WTC11 (cell line): ENCODE data around the gene HDAC3.

ENCODE experiments used
- FOXK1 ChIP-seq: sonication (generic); formaldehyde crosslinking; IDR thresholded peaks from 2 replicates; pipeline ENCODE4 v1.8.0; 2022; ENCODE audit warnings: mild to moderate bottlenecking, moderate library complexity, missing genetic modification reagents
- MXD4 ChIP-seq: fragments of 250-450 bp; sonication (Bioruptor Pico); IDR thresholded peaks from 2 replicates; pipeline ENCODE4 v1.8.0; 2021; ENCODE audit warnings: mild to moderate bottlenecking, moderate library complexity, borderline replicate concordance
- OVOL2 ChIP-seq: fragments of 250-450 bp; sonication (Bioruptor Pico); IDR thresholded peaks from 2 replicates; pipeline ENCODE4 v1.9.0; 2021; ENCODE audit warnings: mild to moderate bottlenecking, borderline replicate concordance
- ZBTB43 ChIP-seq: sonication (generic); formaldehyde crosslinking; IDR thresholded peaks from 2 replicates; pipeline ENCODE4 v1.8.1; 2023; ENCODE audit warnings: mild to moderate bottlenecking, missing genetic modification reagents
- ZNF121 ChIP-seq: sonication (generic); formaldehyde crosslinking; IDR thresholded peaks from 2 replicates; pipeline ENCODE4 v1.8.0; 2023; ENCODE audit warnings: missing genetic modification reagents
- ZNF263 ChIP-seq: sonication (generic); formaldehyde crosslinking; IDR thresholded peaks from 2 replicates; pipeline ENCODE4 v1.8.1; 2022; ENCODE audit warnings: low read depth, mild to moderate bottlenecking, moderate library complexity, missing genetic modification reagents
- TF ChIP-seq, protein P1 (sequence below): fragments of 200-600 bp; IDR thresholded peaks from 2 replicates; pipeline ENCODE4 v1.8.0; 2022; ENCODE audit warnings: antibody characterized with exemption

DNA sequence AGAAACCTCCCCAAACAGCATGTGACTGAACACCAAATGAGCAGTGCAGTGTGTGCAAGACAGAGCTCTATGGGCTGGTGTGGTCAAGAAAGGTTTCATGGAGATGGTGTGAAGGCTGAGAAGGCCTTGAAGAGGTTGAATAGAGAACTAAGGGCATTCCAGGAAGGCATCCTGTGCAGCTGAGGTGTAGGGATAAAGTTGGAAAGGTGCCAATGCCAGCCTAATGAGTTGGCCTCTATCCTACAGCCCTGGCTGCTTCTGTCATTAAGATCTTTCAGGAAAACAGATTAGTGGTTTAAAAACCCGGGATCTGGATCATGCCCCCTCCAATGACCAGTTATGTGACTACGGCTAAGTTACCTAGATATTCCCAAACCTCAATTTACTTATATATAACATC lies 4.0 kb downstream of the HDAC3 start:
- TF ChIP-seq, protein P1, sequence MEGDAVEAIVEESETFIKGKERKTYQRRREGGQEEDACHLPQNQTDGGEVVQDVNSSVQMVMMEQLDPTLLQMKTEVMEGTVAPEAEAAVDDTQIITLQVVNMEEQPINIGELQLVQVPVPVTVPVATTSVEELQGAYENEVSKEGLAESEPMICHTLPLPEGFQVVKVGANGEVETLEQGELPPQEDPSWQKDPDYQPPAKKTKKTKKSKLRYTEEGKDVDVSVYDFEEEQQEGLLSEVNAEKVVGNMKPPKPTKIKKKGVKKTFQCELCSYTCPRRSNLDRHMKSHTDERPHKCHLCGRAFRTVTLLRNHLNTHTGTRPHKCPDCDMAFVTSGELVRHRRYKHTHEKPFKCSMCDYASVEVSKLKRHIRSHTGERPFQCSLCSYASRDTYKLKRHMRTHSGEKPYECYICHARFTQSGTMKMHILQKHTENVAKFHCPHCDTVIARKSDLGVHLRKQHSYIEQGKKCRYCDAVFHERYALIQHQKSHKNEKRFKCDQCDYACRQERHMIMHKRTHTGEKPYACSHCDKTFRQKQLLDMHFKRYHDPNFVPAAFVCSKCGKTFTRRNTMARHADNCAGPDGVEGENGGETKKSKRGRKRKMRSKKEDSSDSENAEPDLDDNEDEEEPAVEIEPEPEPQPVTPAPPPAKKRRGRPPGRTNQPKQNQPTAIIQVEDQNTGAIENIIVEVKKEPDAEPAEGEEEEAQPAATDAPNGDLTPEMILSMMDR = no peak
- TF ChIP-seq OVOL2 (CRISPR knock-in tag) (no peak), ZNF121 (CRISPR knock-in tag) (no peak), MXD4 (CRISPR knock-in tag) (no peak), FOXK1 (CRISPR knock-in tag) (no peak), ZNF263 (CRISPR knock-in tag) (no peak), ZBTB43 (CRISPR knock-in tag) (no peak)
